ENCODE data around the gene HSD17B2.

HSD17B2 gene

DNA sequence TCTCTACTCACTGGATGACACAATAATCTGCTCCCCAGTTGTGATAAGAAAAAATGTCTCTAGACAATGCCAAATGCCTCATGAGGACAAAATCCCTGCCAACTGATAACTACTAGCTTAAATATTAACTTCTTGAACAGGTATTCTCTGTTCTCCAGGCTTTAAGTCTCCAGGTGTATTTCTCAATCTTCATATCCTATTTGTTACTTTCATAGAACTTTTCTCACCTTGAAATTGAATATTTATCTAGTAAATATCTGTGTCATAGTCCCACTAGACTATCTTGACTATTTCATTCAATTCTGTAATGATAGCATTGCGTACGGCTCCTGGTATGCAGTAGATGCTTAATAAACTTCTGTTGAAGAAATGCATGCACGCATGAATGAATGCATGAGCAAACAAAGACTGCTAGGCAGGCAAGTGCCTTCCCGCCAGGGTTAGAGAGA is 15.9 kb downstream of the HSD17B2 start:
- DNase-seq = no peak

DNA sequence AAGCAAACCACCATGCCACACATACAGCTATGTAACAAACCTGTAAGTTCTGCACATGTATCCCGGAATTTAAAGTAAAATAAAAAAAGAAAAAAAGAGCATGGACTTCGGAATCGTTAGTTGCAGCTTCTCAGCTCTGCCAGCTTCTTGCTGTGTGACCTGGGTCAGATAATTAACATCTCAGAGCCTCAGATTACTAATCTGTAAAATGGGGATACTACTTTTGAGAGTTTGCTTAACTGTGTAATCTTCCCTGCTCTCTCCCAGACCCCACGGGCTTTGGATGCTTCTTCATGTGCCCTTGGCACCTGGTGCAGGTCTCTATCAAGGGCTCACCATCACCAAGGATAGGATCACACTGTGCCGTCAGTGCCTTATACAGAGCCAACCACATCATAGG is 16.6 kb downstream of the HSD17B2 start:
- no peak for DNase-seq

DNA sequence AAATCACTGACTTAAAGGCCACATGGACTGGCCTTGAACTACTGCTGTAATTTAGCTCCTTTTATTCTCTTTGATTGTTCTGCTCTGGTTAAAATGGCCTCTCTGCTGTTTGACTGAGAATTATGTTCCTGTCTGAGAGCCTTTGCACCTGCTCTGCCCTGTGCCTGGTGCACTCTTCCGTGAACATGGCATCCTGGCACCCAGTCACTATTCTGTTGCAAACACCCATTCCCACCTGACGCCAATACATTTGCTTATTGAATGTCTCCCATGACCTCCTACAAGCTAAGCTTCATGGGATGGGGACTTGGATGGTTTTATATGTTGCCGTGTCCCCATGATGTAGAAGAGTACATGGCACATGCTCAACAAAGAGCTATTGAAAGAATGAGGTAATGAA is 20.1 kb downstream of the HSD17B2 start:
- no peak for DNase-seq

DNA sequence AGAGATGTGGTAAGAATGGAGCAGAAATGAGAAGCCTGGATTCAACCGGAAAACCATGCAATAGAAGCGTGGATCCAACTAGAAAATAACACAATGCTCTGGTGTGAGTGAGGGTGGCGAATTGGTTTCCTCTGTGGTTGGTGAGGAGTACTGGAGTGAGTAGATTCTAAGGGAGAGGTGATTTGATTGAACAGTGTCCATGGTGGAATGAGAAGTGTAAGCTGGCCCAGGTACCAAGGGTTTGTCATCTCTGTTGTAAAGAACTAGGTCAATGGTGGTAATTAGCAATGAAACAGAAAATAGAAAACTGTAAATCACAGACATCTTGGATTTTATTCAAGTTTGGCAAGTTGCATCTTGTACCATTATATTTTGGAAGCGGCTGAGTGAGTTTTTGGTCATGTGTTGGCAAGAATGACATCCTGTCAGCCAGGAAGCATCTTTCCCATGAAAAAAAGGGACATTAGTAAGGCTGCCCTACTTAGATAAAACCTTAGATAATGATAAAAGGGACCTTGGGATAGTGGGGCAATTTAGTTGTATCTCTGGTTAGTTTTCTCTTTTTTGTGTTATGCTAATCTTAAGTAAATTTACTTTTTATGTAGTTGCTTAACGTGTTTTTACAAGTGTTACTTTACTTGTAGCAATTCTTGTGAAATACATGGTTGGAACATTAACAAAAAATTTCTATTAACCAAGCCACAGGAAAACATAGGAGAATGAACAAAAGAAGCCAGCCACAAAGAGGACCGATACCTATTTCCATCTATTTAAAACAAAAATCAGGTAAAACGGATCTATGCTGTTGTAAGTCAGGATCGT is 20.9 kb downstream of the HSD17B2 start:
- no peak for DNase-seq

DNA sequence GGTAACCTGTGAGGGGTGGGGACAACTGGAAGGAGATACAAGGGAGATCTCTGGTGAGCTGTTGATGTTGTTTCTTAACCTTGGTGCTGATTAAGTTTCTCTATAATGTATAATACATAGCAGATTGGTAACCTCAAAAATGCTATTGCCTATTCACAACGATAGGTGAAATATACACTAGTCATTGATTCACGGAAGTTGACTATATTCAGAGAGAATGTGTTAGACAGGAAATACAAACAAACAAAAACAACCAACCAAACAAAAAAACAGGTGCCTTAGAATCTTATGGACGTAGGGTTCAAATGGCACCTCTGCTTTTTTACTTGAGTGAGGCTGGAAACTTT is 21.5 kb downstream of the HSD17B2 start:
- no peak for DNase-seq

DNA sequence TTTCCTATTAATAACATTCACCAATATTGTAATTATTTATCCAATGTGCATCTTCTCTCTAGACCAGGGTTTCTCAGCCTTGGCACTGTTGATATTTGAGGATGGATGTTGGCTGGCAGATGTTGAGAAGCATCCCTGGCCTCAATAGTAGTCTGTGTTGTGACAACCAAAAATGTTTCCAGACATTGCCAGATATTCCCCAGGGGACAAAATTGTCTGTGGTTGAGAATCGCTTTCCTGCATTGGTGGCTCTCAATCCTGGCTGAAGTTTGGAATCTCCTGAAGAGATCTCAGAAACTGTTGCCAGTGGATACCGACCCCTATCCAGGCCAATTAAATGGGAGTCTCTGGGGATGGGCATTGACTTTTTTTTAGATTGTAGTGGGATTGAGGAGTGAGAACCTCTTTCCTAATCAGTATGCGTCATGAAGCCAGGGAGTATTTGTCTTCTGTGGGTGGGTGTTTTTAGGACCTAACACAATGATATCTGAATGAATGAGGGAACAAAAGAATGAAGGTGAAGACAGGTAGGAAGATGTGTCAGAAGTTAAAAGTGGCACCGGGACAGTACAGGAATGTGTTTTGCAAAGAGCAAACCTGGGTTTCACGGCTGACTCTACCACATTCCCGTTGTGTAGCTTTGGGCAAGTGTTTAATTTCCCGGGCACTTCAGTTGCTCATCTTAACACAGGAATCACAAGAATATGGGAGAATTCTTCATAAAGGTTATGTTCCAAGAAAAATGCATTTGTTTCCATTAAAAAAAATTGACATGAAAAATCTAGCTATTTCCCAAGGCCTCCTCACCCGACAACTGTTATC is 24.3 kb downstream of the HSD17B2 start:
- no peak for DNase-seq

DNA sequence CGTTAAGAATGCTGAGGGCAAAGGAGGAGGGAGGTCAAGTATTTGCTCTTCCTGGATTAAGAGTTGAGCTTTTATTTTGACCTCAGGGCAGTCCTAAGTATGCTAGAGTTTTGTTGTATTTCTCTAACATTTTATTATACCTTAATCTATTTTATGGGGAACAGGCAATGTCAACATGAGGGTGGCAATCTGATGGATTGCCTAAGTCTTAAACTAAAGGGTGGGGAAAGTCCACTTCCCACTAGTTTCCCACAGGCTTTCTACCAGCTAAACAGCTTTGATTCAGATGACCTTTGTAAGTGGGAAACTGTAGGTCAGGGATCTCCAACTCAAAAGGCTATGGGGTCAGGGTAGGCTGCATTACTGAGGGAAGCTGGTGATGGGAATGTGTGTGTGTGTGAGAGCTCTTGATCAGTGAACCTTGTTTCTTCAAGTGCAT is 24.9 kb downstream of the HSD17B2 start:
- DNase-seq = no peak

DNA sequence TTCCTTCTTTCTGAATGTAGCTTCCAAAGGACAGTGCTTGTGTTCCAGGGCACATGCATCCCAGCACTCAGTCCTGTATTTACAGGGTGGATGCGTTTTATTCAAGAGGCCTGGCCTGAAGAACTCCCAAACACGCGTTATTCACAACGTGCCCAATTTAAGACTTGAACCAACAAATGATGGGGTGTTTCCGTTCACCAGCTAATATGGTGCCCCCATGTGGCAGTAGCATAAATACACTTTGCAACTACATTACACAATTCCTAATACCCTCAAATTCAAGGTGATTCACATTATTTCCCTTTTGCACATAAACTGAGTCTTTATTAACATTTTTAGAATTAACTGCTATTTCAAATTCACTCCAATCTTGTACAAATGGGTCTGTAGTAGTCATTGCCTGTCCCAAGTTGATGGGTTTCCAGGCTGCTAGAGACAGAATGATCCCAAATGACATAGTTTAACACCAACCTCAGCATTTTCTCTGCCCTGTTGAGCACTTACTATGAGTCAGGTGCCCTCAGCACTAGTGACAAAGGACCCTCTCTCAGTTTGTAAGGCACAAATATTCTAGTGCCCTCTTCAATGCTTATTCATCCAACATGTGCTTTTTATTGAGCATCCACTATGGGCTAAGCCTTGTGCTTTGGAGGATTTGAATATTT is 26.9 kb downstream of the HSD17B2 start:
- DNase-seq = no peak

DNA sequence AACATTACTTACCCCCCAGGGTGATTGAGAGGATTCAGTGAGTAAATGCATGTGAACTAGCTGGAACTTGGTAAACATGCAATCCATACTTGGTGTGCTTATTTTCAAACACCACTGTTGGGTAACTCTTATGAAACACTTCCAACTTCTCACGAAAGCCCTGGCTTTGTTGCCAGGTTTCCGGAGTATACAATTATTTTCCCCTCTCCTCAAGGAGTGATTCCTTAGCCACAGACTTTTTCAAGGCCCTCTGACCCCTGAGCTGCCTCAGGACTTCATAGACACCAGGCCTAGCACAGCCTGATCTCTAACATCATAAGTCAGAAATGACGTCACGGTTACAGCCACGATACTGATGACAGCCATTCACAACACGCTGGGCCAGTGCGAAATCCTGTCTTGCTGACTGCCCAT is 27.6 kb downstream of the HSD17B2 start:
- no peak for DNase-seq

DNA sequence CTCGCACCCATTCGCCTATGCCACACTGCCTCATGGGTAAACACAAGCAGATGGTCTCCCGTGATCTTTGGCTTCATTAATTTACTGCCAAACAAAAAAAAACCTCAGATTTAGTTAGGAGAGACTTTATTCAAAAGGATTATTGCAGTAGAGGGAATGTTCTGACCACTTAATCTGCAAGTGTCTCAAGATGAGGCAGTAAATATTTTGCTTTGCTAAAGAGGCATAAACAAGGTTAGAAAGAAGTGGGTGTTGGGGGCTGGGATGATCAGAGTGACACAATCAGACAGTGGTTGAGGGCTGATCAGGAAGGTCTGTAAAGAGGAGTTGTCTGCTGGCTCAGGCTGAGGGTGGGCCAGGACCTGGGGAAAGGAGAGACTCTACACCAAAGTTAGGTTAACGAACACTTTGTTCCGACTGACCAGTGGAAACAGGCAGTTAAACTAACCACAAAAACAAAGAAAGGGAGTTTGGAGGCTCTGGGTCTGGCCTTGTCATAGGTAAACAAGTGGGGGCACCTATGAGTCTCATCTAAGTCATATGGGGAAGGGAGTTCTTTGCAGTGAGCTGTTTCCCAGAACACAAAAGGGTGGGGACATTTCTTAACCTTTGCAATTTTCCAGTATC is 28.5 kb downstream of the HSD17B2 start:
- DNase-seq = no peak

DNA sequence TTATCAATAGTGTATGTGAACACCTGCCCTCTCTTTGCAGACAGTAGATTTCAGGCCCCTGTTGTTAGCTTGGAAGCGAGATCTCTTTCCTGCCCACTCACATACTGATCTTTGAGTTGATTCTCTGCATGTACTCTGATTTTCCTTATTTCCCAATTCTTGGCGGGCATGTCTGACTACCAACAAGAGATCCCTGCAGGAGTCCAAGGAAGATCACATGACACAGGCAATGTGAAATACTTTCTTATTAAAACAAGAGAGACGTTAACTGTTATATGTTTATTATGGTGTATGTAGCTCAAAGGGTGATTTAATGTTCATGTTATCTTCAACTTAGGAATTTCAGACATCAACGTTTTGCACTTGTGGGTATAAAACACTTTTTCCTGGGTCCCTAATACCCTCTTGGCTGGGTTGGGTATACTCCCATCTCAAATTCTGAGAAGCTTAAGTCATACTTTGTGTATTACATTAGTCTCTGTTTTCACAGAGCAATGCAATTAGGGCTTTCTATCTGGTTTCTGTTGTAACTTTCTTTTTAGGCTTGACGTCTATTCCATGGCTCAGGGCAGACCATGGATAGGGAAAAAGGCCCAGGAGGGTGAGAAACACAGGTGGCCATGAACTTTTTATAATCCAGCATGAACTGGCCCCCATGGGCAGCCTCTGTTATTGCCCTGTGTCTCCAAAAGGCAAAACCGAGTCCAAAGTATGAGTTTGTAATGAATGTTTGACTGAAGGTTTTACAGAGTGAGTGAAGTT is 32.2 kb downstream of the HSD17B2 start:
- no peak for DNase-seq

DNA sequence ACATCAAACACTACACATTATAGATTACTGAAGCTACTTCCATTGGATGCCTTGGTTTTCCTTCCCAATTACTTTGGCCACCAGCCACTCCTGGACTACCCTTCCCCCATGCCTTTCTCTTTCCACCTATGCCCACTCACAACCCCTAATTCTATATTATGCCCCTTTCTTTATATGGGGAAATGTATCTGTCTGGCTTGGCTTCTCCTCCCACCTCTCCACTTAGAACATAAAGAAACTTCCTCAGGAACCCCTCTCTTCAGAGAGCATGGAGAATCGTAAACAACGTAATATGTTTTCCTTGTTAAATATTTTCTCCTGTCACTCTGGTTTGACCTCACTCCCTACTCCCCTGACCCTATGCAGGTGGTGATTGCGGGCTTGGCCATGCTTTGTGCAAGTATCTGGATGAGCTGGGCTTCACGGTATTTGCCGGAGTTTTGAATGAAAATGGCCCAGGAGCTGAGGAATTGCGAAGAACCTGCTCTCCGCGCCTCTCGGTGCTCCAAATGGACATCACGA is 32.8 kb downstream of the HSD17B2 start:
- DNase-seq = no peak

DNA sequence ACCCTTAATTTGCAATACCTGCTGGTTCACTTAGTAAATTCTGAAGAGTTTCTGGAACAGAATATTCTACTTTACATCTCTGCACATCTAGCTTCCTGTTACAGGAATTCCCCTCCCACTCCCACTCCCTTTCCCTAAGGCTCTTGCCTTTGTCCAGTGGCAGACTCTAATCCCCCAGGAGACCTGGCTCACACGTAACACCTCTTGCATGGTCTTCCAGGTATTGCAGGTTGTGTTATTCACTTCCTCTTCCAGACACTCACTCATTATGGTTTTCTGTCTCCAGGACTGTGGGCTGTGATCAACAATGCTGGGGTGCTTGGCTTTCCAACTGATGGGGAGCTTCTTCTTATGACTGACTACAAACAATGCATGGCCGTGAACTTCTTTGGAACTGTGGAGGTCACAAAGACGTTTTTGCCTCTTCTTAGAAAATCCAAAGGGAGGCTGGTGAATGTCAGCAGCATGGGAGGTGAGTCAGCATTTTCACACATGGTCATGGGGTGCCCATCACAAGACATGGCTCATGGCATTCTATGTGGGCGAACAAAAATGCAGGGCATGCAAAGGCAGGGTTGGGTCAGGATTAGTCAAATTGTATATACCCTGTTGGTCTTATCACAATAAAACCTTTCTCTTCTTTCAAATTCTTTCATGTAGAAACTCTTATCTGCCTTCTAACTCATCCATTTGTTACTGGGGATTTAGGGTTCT is 35.8 kb downstream of the HSD17B2 start:
- DNase-seq = no peak

DNA sequence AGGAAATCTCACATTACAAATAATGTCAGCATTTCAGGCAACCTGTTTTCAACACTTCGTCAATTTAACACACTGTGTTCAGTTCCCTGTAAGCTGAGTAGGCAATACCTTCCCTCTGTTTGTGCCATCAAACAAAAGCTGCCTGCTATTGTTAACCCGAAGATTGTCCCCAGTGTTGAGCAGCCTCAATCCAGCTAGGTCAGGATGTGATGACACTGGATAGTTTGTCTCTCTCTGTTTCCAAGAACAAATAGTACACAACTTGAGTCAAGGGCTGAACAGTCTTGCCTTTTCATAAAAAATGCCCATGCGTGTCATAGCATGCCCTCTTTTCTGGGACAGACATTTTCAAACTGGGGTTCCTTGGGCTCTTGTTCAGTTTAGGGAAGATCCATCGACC is 36.4 kb downstream of the HSD17B2 start:
- no peak for DNase-seq

DNA sequence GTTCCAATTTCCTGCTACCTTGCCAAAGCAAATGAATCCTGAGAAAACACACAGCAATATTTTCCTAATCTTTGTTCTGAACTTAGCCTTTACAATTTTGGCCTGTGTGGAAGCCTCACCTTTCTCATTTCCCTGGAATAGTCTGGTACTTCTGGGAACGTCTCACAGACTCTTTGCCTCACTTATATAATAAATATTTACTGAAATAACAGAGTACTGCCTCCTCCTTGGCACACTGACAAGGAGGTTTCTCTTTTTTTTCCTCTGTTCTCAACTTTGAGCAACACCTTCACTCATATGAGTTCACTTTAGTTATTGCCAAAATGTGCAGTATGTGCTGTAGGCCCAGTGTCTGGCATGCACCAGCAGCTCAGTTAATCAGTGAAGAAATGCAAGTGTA is 37.3 kb downstream of the HSD17B2 start:
- no peak for DNase-seq

DNA sequence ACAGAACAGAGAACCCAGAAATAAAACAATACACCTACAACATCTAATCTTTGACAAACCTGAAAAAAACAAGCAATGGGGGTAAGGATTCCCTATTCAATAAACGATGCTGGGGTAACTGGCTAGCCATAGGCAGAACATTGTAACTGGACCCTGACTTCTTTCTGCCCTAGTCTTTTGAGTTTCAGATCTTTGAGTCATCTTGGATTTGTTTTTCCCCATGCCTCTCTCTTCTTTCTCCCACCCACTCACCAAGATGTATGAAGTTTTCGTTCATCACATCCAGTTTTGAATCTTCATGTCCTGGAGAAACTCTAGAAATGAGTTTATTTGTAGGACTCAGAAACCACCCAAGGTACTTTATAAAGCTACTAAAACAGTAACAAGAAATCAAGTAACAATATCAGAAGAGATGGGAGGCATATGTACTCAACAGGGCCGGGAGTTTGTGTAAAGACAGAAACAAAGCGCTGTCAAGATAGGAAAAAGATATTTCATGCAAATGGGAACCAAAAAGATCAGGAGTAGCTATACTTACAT is 39.0 kb downstream of the HSD17B2 start:
- DNase-seq = no peak

DNA sequence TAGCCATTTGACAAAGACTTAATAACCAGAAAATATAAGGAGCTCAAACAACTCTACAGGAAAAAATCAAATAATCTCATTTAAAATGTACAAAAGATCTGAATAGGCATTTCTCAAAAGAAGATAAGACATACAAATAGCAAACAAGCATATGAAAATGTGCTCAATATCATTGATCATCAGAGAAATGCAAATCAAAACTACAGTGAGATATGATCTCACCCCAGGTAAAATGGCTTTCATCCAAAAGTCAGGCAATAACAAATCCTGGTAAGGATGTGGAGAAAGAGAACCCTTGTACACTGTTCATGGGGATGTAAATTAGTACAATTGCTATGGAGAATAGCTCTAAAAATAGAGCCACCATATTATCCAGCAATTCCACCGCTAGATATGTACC is 43.1 kb downstream of the HSD17B2 start:
- DNase-seq = no peak

DNA sequence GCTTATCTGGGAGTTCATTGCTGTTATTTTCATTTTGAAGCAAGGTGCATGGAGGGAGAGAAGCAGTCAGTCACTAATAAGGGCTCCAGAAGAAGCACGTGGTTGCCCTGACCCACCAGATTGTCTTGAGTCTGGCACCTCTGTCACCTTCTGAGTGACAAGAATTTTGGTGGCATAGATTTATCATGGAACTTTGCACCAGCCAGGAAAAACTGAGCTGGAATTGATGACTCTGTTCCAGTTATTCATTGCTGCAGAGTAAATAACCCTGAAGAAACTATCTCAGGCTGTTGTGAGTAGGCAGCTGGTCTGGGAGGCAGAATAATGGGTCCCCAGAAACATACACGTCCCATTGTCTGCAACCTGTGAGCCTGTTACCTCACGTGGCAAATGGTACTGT is 44.8 kb downstream of the HSD17B2 start:
- DNase-seq = no peak

DNA sequence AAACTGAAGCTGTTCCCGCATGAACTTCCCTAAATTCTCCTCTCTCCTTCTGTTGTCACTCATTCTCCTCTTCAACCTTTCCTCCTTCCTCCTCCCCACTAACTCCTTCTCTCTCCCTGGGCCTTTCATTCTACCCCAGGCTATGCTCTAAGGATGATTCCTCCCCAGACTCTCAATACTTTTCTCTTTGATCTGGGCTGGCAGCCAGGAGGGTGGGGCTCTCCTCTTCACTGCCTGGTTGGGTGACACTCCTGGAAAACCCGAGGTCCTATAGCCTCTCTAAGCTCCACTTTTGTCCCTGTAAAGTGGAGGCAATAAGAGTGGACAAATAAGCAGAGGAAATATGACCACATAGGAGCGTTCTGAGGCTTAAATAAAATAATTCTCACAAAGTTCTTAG is 46.2 kb downstream of the HSD17B2 start:
- DNase-seq = no peak

DNA sequence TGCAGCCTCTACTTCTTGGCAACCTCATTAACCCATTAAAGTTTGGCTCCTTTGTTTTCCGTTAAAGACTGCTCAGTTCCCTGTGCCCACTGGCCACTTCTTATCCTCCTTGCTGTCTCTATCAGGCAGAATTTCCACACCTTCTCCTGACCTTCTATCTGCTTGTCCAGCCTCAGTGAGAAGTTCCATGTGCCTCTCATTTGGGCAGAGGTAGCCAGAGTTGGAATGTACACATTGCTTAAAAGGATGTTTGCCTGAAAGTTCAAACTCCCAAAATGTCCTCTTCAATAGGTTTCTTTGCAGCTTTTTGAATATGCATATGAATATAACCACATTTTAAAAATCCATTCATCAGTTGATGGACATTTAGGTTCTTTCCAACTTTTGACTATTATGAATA is 47.0 kb downstream of the HSD17B2 start:
- DNase-seq = no peak

DNA sequence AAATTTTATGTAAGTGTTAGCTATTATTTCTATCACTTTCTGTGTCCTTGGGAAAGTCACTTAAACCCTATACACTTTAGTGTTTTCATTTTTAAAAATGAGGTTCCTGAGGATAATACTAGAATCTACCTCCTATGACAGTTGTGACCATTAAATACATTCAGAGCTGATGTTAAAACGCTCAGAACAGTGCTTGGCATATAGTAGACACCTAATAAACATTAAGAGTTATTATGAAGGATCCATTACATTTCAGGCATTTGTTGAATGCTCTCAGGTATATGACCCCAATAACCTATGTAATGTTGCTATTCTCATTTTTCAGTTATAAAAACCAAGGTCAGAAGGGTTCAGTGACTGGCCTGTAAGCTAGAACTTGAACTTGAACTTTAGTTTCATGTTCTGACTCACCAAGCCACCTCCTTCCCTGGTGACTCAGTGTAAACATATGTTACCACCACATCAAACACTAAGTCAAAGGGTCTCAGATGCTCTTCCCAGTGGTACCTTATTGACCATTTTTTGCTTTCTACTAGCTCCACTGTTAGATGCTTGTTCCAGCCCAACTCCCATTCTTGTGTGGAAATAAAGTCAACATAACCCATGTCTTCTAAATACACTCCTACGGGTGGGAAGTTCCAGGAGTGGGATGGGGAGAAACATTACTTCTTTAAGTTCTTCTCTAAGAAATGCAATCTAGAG is 47.6 kb downstream of the HSD17B2 start:
- DNase-seq = no peak
